Sigmoid colon (tissue), 7 donors: Measurements from ENCODE around the gene SLC8A1. TPM values are rescaled to one million over a fixed set of nuclear protein-coding genes. Genes with fewer than 3 reads are reported as not detected.
A peak's percentile ranks its signal among the peaks of the same experiment; 100 is the strongest.

Experiments used
- DNase-seq: peaks from one replicate; pipeline ENCODE4 v3.0.0-alpha.2; 2019
- H3K27ac ChIP-seq, 4 donors: fragments of 200-600 bp; sonication (generic); one replicate each; pipeline ENCODE4 v1.5.1; 2016 to 2019; ENCODE audit warnings: mild to moderate bottlenecking in 1 of 4
- H3K27me3 ChIP-seq, 3 donors: fragments of 200-600 bp; sonication (generic); one replicate each; pipeline ENCODE4 v1.5.1; 2019; ENCODE audit warnings: mild to moderate bottlenecking in 1 of 3
- H3K36me3 ChIP-seq, 4 donors: fragments of 200-600 bp; sonication (generic); one replicate each; pipeline ENCODE4 v1.5.1; 2016 to 2019
- H3K4me1 ChIP-seq, 4 donors: fragments of 200-600 bp; sonication (generic); one replicate each; pipeline ENCODE4 v1.5.1; 2017 to 2019
- H3K4me3 ChIP-seq, 4 donors: fragments of 200-600 bp; sonication (generic); one replicate each; pipeline ENCODE4 v1.5.1; 2017 to 2019; ENCODE audit warnings: mild to moderate bottlenecking in 2 of 4, moderate library complexity in 1 of 4
- H3K9me3 ChIP-seq, 4 donors: fragments of 200-600 bp in 3 of 4; sonication (generic) in 3 of 4; one replicate each; pipeline versions ENCODE4 v1.5.1 to v1.6.1; 2013 to 2019
- CTCF ChIP-seq, 4 experiments: fragments of 450-650 bp in 3 of 4; fragments of 200-600 bp in 1 of 4; IDR thresholded peaks; one replicate each; pipeline ENCODE4 v1.5.1; 2016 to 2019; ENCODE audit warnings: antibody characterized with exemption in 4 of 4, mild to moderate bottlenecking in 3 of 4, moderate library complexity in 2 of 4
- EP300 ChIP-seq, 4 donors: sonication (generic); formaldehyde crosslinking; IDR thresholded peaks; one replicate each; pipeline ENCODE4 v1.6.1; 2017; ENCODE audit warnings: antibody characterized with exemption in 4 of 4
- POLR2A ChIP-seq, 2 donors: fragments of 450-650 bp; IDR thresholded peaks; one replicate each; pipeline ENCODE4 v1.6.1; 2016; ENCODE audit warnings: antibody characterized with exemption in 2 of 2, mild to moderate bottlenecking in 2 of 2, moderate library complexity in 2 of 2
- POLR2AphosphoS5 ChIP-seq, 4 donors: sonication (generic); formaldehyde crosslinking; IDR thresholded peaks; one replicate each; pipeline ENCODE4 v1.6.1; 2017; ENCODE audit warnings: antibody characterized with exemption in 4 of 4
- WGBS, 2 donors: extraction: QIAGEN DNeasy Blood & Tissue Kit; methylation state at CpG; one replicate each; pipeline ENCODE4 v1.1.7; 2013; 5-methylcytosine and 5-hydroxymethylcytosine counted together
- intact Hi-C: fragments of 100-400 bp; cut with DNase I; formaldehyde crosslinking; loops from one replicate; pipeline ENCODE4 v1.15.1; 2023
- polyA plus RNA-seq, 3 donors: library from polyadenylated mRNA; stranded (reverse); fragments of 200-250 nt; gene quantifications; one replicate each; pipeline ENCODE4 v1.2.3, GENCODE V29; 2013
- total RNA-seq, 4 donors: library from RNA; depleted of rRNA; stranded (reverse); fragments of >200 nt; gene quantifications; one replicate each; pipeline ENCODE4 v1.1.0, GENCODE V29; 2016
- donor health status: healthy with polysubstance abuse.
- donor health status: Bipolar disorder and iron deficiency.
- donor health status: healthy.

Gene SLC8A1
- total and polyA plus RNA-seq, 7 donors, result 0.60 to 337 (median 229) TPM

DNA sequence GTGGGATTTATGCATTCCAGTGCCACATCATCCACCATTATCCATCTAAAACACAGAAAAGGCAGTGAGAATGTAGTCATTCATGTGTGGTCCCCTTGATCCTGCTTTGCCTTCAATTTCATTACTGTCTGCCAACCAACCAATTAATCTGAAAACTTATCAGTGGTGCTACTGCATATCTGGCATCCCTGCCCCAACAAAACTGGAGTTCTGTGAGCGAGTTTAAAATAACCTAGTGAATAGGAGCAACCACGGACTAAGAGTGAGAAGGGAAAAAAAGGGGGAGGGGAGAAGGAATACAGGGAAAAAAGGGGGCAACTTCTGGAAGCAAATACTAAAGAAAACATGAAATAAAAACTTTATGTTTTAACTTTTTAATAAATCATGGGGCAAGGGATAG lies 42.2 kb downstream of the SLC8A1 start:
- Histone ChIP-seq H3K4me1 (peaks cover 0 to 53% (median 34%) of the 10 kb centered on the region in 4 donors), H3K4me3 (no peak overlapping the region), H3K27me3 (no peaks in the 10 kb centered on the region), H3K9me3 (no peaks in the 10 kb centered on the region), H3K36me3 (no peaks in the 10 kb centered on the region), H3K27ac (no peak overlapping the region)
- no peak for DNase-seq
- TF ChIP-seq POLR2AphosphoS5 (IDR thresholded peaks at IDR 0.05) (no peak), EP300 (IDR thresholded peaks at IDR 0.05) (no peak), CTCF (IDR thresholded peaks at IDR 0.05) (no peak), POLR2A (IDR thresholded peaks at IDR 0.05) (no peak)
- WGBS, 2 donors, result 71 to 86% methylated on average over 2 of the region's 2 CpGs
- intact Hi-C loops, result no loop called here

DNA sequence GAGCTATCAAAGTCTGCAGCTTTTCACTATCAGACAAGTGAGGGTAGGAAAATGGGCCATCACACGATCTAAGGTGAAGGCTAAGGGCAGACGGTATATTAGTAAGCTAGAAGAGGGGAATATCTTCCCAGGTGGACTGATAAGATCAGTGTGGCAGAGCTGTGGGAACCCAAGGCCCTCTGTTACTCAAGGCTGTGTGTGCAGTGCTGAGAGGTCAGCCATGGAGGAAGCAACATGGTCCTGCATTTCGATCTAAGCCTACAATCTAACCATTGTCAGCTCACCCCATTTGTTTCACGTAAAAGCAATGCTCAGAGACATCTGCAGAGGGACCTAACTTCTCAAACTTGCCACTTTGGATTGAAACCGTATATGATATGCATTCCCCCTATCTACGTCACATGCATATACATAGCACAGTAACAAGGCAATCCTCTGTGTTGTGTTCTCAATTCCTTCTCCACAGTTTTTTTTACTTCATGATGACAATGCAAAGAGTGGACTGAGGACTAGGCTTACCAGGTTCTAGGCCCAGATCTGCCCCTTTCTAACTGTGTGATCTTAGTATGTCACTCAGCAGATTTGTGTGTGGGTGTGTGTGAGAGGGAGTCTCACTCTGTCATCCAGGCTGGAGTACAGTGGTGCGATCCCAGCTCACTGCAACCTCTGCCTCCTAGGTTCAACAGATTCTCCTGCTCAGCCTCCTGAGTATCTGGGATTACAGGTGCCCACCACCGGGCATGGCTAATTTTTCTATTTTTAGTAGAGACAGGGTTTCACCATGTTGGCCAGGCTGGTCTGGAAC lies 45.2 kb downstream of the SLC8A1 start:
- no peak overlapping the region for H3K4me3 ChIP-seq
- no peaks in the 10 kb centered on the region for H3K9me3 ChIP-seq
- H3K4me1 ChIP-seq, result peaks cover 0 to 79% (median 49%) of the 10 kb centered on the region in 4 donors
- H3K27ac ChIP-seq, result no peak overlapping the region
- no peaks in the 10 kb centered on the region for H3K27me3 ChIP-seq
- H3K36me3 ChIP-seq, result no peaks in the 10 kb centered on the region
- 87 to 92% methylated on average over 8 of the region's 8 CpGs for WGBS, 2 donors
- intact Hi-C loops, result no loop called here
- no peak for DNase-seq
- TF ChIP-seq EP300 (IDR thresholded peaks at IDR 0.05) (no peak), POLR2A (IDR thresholded peaks at IDR 0.05) (no peak), POLR2AphosphoS5 (IDR thresholded peaks at IDR 0.05) (no peak), CTCF (IDR thresholded peaks at IDR 0.05) (no peak)

- no peak for TF ChIP-seq POLR2A (IDR thresholded peaks at IDR 0.05)
- TF ChIP-seq POLR2AphosphoS5 (IDR thresholded peaks at IDR 0.05), result no peak
- TF ChIP-seq CTCF (IDR thresholded peaks at IDR 0.05), result no peak
- TF ChIP-seq EP300 (IDR thresholded peaks at IDR 0.05), result no peak
Observed at GRCh38 chr2:40405465-40405864, 46.4 kb downstream of the SLC8A1 start.

GRCh38 chr2:40404517-40404916 lies 47.4 kb downstream of the SLC8A1 start:
- Histone ChIP-seq H3K9me3 (no peaks in the 10 kb centered on the region), H3K36me3 (no peaks in the 10 kb centered on the region), H3K4me1 (peaks cover 0 to 87% (median 57%) of the 10 kb centered on the region in 4 donors), H3K27me3 (no peaks in the 10 kb centered on the region), H3K4me3 (no peak overlapping the region), H3K27ac (peak overlapping the region in 2 of 4 donors; percentile 8 to 17)
- 81 to 85% methylated on average over 4 of the region's 4 CpGs for WGBS, 2 donors
- intact Hi-C loops, result no loop called here
- TF ChIP-seq POLR2AphosphoS5 (IDR thresholded peaks at IDR 0.05), result no peak
- TF ChIP-seq CTCF (IDR thresholded peaks at IDR 0.05), result no peak
- no peak for TF ChIP-seq EP300 (IDR thresholded peaks at IDR 0.05)
- no peak for TF ChIP-seq POLR2A (IDR thresholded peaks at IDR 0.05)
- DNase-seq, result no peak

More at GRCh38 chr2:40405465-40405864, 46.4 kb downstream of the SLC8A1 start:
- Histone ChIP-seq H3K4me3 (no peak overlapping the region), H3K36me3 (no peaks in the 10 kb centered on the region), H3K4me1 (peaks cover 0 to 90% (median 55%) of the 10 kb centered on the region in 4 donors), H3K27me3 (no peaks in the 10 kb centered on the region), H3K9me3 (no peaks in the 10 kb centered on the region), H3K27ac (peak overlapping the region in 2 of 4 donors; percentile 8 to 17)
- 88 to 89% methylated on average over 3 of the region's 3 CpGs for WGBS, 2 donors
- DNase-seq, result no peak
- intact Hi-C loops, result no loop called here
